HepG2 (cell line): ENCODE results near the gene TCFL5. TPM values are rescaled to one million over a fixed set of nuclear protein-coding genes. Genes with fewer than 3 reads are reported as not detected.
A peak's percentile ranks its signal among the peaks of the same experiment; 100 is the strongest.

ENCODE experiments used
- ARNT ChIP-seq: fragments of 450-650 bp; IDR thresholded peaks from 2 replicates; pipeline ENCODE4 v1.6.1; 2017
- ARNT2 ChIP-seq: sonication (generic); formaldehyde crosslinking; IDR thresholded peaks from 2 replicates; pipeline ENCODE4 v1.8.0; 2022; ENCODE audit warnings: mild to moderate bottlenecking, low read depth, missing genetic modification reagents, moderate library complexity
- DNMT3B ChIP-seq: conservative IDR thresholded peaks from 2 replicates; pipeline ENCODE4 v1.6.1; 2016; ENCODE audit warnings: missing biosample characterization, control low read depth
- ETV6 ChIP-seq: sonication (generic); formaldehyde crosslinking; conservative IDR thresholded peaks from 2 replicates; pipeline ENCODE4 v1.4.0; 2020; ENCODE audit warnings: missing genetic modification reagents
- GTF3A ChIP-seq: sonication (generic); formaldehyde crosslinking; conservative IDR thresholded peaks from 2 replicates; pipeline ENCODE4 v1.4.0; 2020; ENCODE audit warnings: mild to moderate bottlenecking, missing genetic modification reagents
- HNRNPUL1 ChIP-seq: fragments of 200-400 bp; formaldehyde crosslinking; IDR thresholded peaks from 2 replicates; pipeline ENCODE4 v1.6.1; 2017; ENCODE audit warnings: low read depth, mild to moderate bottlenecking, low read length, moderate library complexity
- PRPF4 ChIP-seq: fragments of 200-400 bp; formaldehyde crosslinking; IDR thresholded peaks from 2 replicates; pipeline ENCODE4 v1.6.1; 2016; ENCODE audit warnings: low read length, low read depth; ENCODE audit not compliant: poor library complexity, severe bottlenecking
- SETDB1 ChIP-seq: sonication (generic); formaldehyde crosslinking; IDR thresholded peaks from 2 replicates; pipeline ENCODE4 v1.5.1; 2020; ENCODE audit warnings: missing genetic modification reagents, mild to moderate bottlenecking, borderline replicate concordance
- SRF ChIP-seq: IDR thresholded peaks from 2 replicates; pipeline ENCODE4 v1.6.1; 2011; ENCODE audit warnings: mild to moderate bottlenecking, low read depth, low read length, moderate library complexity
- SRSF1 ChIP-seq: fragments of 200-400 bp; formaldehyde crosslinking; optimal IDR thresholded peaks from 2 replicates; pipeline ENCODE3; 2017; ENCODE audit warnings: mild to moderate bottlenecking, low read depth, low read length, moderate library complexity
- TGIF2 ChIP-seq: IDR thresholded peaks from 2 replicates; pipeline ENCODE4 v1.6.1; 2016; ENCODE audit warnings: control low read depth, missing compliant biosample characterization
- TOE1 ChIP-seq: sonication (generic); formaldehyde crosslinking; IDR thresholded peaks from 2 replicates; pipeline ENCODE4 v1.4.0; 2020; ENCODE audit warnings: mild to moderate bottlenecking, missing genetic modification reagents
- ZNF292 ChIP-seq: sonication (generic); formaldehyde crosslinking; IDR thresholded peaks from 2 replicates; pipeline ENCODE4 v1.8.1; 2022; ENCODE audit warnings: mild to moderate bottlenecking, low read depth, missing genetic modification reagents, borderline replicate concordance
- ZNF383 ChIP-seq: sonication (generic); formaldehyde crosslinking; IDR thresholded peaks from 2 replicates; pipeline ENCODE4 v1.4.0; 2020; ENCODE audit warnings: missing genetic modification reagents, mild to moderate bottlenecking, borderline replicate concordance
- ZNF460 ChIP-seq: sonication (generic); formaldehyde crosslinking; IDR thresholded peaks from 2 replicates; pipeline ENCODE4 v1.5.1; 2020; ENCODE audit warnings: missing genetic modification reagents, mild to moderate bottlenecking, borderline replicate concordance
- ZNF564 ChIP-seq: sonication (generic); formaldehyde crosslinking; IDR thresholded peaks from 2 replicates; pipeline ENCODE4 v1.8.1; 2023; ENCODE audit warnings: mild to moderate bottlenecking, missing genetic modification reagents
- ZNF598 ChIP-seq: sonication (generic); formaldehyde crosslinking; IDR thresholded peaks from 2 replicates; pipeline ENCODE4 v1.5.1; 2020; ENCODE audit warnings: mild to moderate bottlenecking, missing genetic modification reagents, borderline replicate concordance
- ZNF816 ChIP-seq: sonication (generic); formaldehyde crosslinking; IDR thresholded peaks from 2 replicates; pipeline ENCODE4 v1.8.0; 2022; ENCODE audit warnings: missing genetic modification reagents, mild to moderate bottlenecking, borderline replicate concordance
- ZNF850 ChIP-seq: sonication (generic); formaldehyde crosslinking; conservative IDR thresholded peaks from 2 replicates; pipeline ENCODE4 v1.9.0; 2021; ENCODE audit warnings: mild to moderate bottlenecking, missing genetic modification reagents
- ZNF878 ChIP-seq: sonication (generic); formaldehyde crosslinking; IDR thresholded peaks from 2 replicates; pipeline ENCODE4 v1.8.1; 2023; ENCODE audit warnings: mild to moderate bottlenecking, missing genetic modification reagents, moderate library complexity
- ZSCAN21 ChIP-seq: sonication (generic); formaldehyde crosslinking; IDR thresholded peaks from 2 replicates; pipeline ENCODE4 v1.8.0; 2022; ENCODE audit warnings: mild to moderate bottlenecking, missing genetic modification reagents, moderate library complexity, borderline replicate concordance
- polyA plus RNA-seq, 8 experiments: library from polyadenylated mRNA; depleted of rRNA in 3 of 8; stranded (reverse) in 7 of 8; unstranded in 1 of 8; fragments of >200 nt; fragmentation: Illumina TruSeq in 4 of 8; extraction: Trizol in 4 of 8; gene quantifications; 2 replicates each; pipeline versions ENCODE4 v1.2.1 to v1.2.3, GENCODE V29; 2011 to 2016; ENCODE audit warnings: low read depth in 4 of 8, missing spikeins in 1 of 8, mixed read lengths in 1 of 8; ENCODE audit not compliant: insufficient read depth in 1 of 8
- total RNA-seq, 5 experiments: library from RNA; depleted of rRNA; stranded (reverse); fragments of >200 nt; fragmentation: Illumina TruSeq; extraction: Trizol; gene quantifications; 2 replicates each; pipeline ENCODE4 v1.2.3, GENCODE V29; 2016; ENCODE audit warnings: low read depth in 1 of 5
- TF ChIP-seq, protein P1 (sequence below): sonication (generic); formaldehyde crosslinking; IDR thresholded peaks from 2 replicates; pipeline ENCODE4 v1.4.0; 2020; ENCODE audit warnings: mild to moderate bottlenecking, missing genetic modification reagents
- TF ChIP-seq, protein P2 (sequence below): sonication (generic); formaldehyde crosslinking; IDR thresholded peaks from 2 replicates; pipeline ENCODE4 v1.5.1; 2020; ENCODE audit warnings: mild to moderate bottlenecking, missing genetic modification reagents, borderline replicate concordance

Gene TCFL5
- total and polyA plus RNA-seq, 2 of the 13 experiments (the other 11 are each of a cell fraction or from before 2014, with no cell fraction given): 14.8 to 20.0 TPM

DNA sequence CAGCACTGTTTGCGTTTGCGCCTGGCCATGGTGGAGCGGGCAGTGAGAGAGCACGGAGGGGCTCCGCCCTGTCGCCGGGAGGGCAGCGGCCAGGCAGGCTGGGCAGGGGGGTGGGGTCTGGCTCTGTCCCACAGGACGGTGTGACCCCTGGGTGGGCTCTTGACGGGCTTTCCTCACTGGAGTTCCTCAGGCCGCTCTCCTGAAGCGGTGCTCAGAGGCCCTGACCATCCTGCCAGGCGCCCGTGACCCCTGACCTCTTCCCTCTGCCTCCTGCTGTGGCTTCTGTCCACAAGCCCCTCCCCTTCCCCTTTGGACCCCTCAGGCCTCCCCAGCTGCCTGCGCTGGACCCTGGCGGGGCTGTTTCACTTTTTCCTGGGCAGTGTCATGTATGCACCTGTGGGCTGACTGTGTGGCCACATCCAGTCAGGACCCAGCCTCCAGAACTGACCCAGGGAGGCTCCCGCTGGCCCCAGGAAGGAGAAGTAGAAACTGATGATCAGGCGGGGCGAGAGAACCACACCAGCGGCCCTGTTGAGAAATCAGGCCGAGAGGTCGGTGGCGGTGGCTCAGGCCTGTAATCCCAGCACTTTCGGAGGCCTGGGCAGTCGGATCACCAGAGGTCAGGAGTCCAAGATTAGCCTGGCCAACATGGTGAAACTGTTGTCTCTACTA, 55.8 kb downstream of the TCFL5 start (continued):
- TF ChIP-seq ZNF460 (CRISPR knock-in tag) (peak; percentile 44; the same call in 1 of the 2 replicates), ZNF598 (CRISPR knock-in tag) (peak; percentile 91; the same call in 1 of the 2 replicates), SRSF1 (peak; percentile 68), TGIF2 (CRISPR knock-in tag) (peak; percentile 75), ARNT2 (CRISPR knock-in tag) (peak; percentile 29; the same call in 1 of the 2 replicates), ZNF383 (peak; percentile 95; the same call in 1 of the 2 replicates), ZNF816 (CRISPR knock-in tag) (peak; percentile 96; the same call in 1 of the 2 replicates), ZNF850 (peak; percentile 80; the same call in 1 of the 2 replicates), TOE1 (CRISPR knock-in tag) (0 out of 2 replicates have a peak, but pooled peaks have one; percentile 60), PRPF4 (no peak), ZSCAN21 (CRISPR knock-in tag) (no peak; the same call in none of the 2 replicates), DNMT3B (CRISPR knock-in tag) (no peak), SRF (0 out of 2 replicates have a peak, but pooled peaks have one; percentile 6), GTF3A (peak; percentile 95; the same call in 1 of the 2 replicates), ZNF564 (no peak; the same call in none of the 2 replicates), SETDB1 (no peak), ZNF292 (CRISPR knock-in tag) (peak; percentile 95), HNRNPUL1 (no peak), ZNF878 (CRISPR knock-in tag) (peak; percentile 68; the same call in 1 of the 2 replicates), ARNT (no peak), ETV6 (CRISPR knock-in tag) (0 out of 2 replicates have a peak, but pooled peaks have one; percentile 51)
- TF ChIP-seq, protein P1, sequence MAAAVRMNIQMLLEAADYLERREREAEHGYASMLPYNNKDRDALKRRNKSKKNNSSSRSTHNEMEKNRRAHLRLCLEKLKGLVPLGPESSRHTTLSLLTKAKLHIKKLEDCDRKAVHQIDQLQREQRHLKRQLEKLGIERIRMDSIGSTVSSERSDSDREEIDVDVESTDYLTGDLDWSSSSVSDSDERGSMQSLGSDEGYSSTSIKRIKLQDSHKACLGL (CRISPR knock-in tag): no peak; the same call in 1 of the 2 replicates
- TF ChIP-seq, protein P2, sequence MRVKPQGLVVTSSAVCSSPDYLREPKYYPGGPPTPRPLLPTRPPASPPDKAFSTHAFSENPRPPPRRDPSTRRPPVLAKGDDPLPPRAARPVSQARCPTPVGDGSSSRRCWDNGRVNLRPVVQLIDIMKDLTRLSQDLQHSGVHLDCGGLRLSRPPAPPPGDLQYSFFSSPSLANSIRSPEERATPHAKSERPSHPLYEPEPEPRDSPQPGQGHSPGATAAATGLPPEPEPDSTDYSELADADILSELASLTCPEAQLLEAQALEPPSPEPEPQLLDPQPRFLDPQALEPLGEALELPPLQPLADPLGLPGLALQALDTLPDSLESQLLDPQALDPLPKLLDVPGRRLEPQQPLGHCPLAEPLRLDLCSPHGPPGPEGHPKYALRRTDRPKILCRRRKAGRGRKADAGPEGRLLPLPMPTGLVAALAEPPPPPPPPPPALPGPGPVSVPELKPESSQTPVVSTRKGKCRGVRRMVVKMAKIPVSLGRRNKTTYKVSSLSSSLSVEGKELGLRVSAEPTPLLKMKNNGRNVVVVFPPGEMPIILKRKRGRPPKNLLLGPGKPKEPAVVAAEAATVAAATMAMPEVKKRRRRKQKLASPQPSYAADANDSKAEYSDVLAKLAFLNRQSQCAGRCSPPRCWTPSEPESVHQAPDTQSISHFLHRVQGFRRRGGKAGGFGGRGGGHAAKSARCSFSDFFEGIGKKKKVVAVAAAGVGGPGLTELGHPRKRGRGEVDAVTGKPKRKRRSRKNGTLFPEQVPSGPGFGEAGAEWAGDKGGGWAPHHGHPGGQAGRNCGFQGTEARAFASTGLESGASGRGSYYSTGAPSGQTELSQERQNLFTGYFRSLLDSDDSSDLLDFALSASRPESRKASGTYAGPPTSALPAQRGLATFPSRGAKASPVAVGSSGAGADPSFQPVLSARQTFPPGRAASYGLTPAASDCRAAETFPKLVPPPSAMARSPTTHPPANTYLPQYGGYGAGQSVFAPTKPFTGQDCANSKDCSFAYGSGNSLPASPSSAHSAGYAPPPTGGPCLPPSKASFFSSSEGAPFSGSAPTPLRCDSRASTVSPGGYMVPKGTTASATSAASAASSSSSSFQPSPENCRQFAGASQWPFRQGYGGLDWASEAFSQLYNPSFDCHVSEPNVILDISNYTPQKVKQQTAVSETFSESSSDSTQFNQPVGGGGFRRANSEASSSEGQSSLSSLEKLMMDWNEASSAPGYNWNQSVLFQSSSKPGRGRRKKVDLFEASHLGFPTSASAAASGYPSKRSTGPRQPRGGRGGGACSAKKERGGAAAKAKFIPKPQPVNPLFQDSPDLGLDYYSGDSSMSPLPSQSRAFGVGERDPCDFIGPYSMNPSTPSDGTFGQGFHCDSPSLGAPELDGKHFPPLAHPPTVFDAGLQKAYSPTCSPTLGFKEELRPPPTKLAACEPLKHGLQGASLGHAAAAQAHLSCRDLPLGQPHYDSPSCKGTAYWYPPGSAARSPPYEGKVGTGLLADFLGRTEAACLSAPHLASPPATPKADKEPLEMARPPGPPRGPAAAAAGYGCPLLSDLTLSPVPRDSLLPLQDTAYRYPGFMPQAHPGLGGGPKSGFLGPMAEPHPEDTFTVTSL (CRISPR knock-in tag): peak; percentile 84; the same call in 1 of the 2 replicates
